ENCODE data around the gene CDHR5.
A peak's percentile ranks its signal among the peaks of the same experiment; 100 is the strongest.

Gene CDHR5

GRCh38 chr11:662689-663274 lies 38.0 kb upstream of the CDHR5 start:
- intact Hi-C loops (cut with DNase I; ENCODE audit: low total_unique reads): loop anchor here (5.0 kb wide), 1 partner anchor 60 kb away; no protein-coding TSS in a partner anchor
- peaks cover 0 to 9% (median 0%) of the 10 kb centered on the region in 4 donors for H3K4me1 ChIP-seq
- H3K27me3 ChIP-seq: no peaks in the 10 kb centered on the region
- peak in 1 of 2 donors; percentile 37 for DNase-seq
- no peaks in the 10 kb centered on the region for H3K9me3 ChIP-seq
- no peak overlapping the region for H3K27ac ChIP-seq
- H3K4me3 ChIP-seq: no peak overlapping the region
- TF ChIP-seq CTCF (IDR thresholded peaks at IDR 0.05): peak; percentile 50 to 70
- peaks cover 9 to 54% (median 41%) of the 10 kb centered on the region in 3 donors for H3K36me3 ChIP-seq

- Histone ChIP-seq H3K27ac (no peak overlapping the region), H3K36me3 (peaks cover 9 to 58% (median 35%) of the 10 kb centered on the region in 3 donors), H3K9me3 (no peaks in the 10 kb centered on the region), H3K27me3 (no peaks in the 10 kb centered on the region), H3K4me1 (peaks cover 0 to 9% (median 0%) of the 10 kb centered on the region in 4 donors), H3K4me3 (no peak overlapping the region)
- intact Hi-C loops (cut with DNase I; ENCODE audit: low total_unique reads): loop anchor here (5.0 kb wide), 1 partner anchor 61 kb away; no protein-coding TSS in a partner anchor
- DNase-seq: no peak
- no peak for TF ChIP-seq CTCF (IDR thresholded peaks at IDR 0.05)
Measured at GRCh38 chr11:660681-661444, 36.1 kb upstream of the CDHR5 start.

GRCh38 chr11:660281-660680 lies 35.5 kb upstream of the CDHR5 start:
- Histone ChIP-seq H3K27ac (no peak overlapping the region), H3K4me3 (no peak overlapping the region), H3K36me3 (peaks cover 10 to 55% (median 31%) of the 10 kb centered on the region in 3 donors), H3K9me3 (no peaks in the 10 kb centered on the region), H3K4me1 (peaks cover 0 to 5% (median 0%) of the 10 kb centered on the region in 4 donors), H3K27me3 (no peaks in the 10 kb centered on the region)
- no peak for TF ChIP-seq CTCF (IDR thresholded peaks at IDR 0.05)
- no peak for DNase-seq
- intact Hi-C loops (cut with DNase I; ENCODE audit: low total_unique reads): loop anchor here (5.0 kb wide), 1 partner anchor 62 kb away; no protein-coding TSS in a partner anchor

GRCh38 chr11:659532-660085 lies 34.9 kb upstream of the CDHR5 start:
- H3K4me3 ChIP-seq: no peak overlapping the region
- TF ChIP-seq CTCF (IDR thresholded peaks at IDR 0.05): no peak
- H3K4me1 ChIP-seq: peaks cover 0 to 5% (median 0%) of the 10 kb centered on the region in 4 donors
- DNase-seq: no peak
- peaks cover 12 to 58% (median 30%) of the 10 kb centered on the region in 3 donors for H3K36me3 ChIP-seq
- no peaks in the 10 kb centered on the region for H3K27me3 ChIP-seq
- no peaks in the 10 kb centered on the region for H3K9me3 ChIP-seq
- H3K27ac ChIP-seq: no peak overlapping the region
- intact Hi-C loops (cut with DNase I; ENCODE audit: low total_unique reads): loop anchor here (5.0 kb wide), 1 partner anchor 63 kb away; no protein-coding TSS in a partner anchor

- no peak for DNase-seq
- Histone ChIP-seq H3K4me1 (peaks cover 0 to 3% (median 0%) of the 10 kb centered on the region in 4 donors), H3K9me3 (no peaks in the 10 kb centered on the region), H3K4me3 (no peak overlapping the region), H3K27me3 (no peaks in the 10 kb centered on the region), H3K27ac (no peak overlapping the region), H3K36me3 (peaks cover 7 to 64% (median 35%) of the 10 kb centered on the region in 3 donors)
- intact Hi-C loops (cut with DNase I; ENCODE audit: low total_unique reads): no loop called here
- no peak for TF ChIP-seq CTCF (IDR thresholded peaks at IDR 0.05)
Measured at GRCh38 chr11:657691-658126, 33.0 kb upstream of the CDHR5 start.

Data from tibial artery (tissue), 4 donors.